ENCODE data around the gene TSTD2.
"Not testable (repeated sequence)": the region's sequence is repeated elsewhere in the genome, so short reads cannot be mapped to it uniquely, and the experiment has no call there.

The TSTD2 gene

DNA sequence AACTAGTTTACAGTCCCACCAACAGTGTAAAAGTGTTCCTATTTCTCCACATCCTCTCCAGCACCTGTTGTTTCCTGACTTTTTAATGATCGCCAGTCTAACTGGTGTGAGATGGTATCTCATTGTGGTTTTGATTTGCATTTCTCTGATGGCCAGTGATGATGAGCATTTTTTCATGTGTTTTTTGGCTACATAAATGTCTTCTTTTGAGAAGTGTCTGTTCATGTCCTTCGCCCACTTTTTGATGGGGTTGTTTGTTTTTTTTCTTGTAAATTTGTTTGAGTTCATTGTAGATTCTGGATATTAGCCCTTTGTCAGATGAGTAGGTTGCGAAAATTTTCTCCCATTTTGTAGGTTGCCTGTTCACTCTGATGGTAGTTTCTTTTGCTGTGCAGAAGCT is 51.6 kb downstream of the TSTD2 start:
- DNase-seq: not testable (repeated sequence)

GRCh38 chr9:97579914-97580313 is 53.3 kb downstream of the TSTD2 start:
- DNase-seq: no peak

DNA sequence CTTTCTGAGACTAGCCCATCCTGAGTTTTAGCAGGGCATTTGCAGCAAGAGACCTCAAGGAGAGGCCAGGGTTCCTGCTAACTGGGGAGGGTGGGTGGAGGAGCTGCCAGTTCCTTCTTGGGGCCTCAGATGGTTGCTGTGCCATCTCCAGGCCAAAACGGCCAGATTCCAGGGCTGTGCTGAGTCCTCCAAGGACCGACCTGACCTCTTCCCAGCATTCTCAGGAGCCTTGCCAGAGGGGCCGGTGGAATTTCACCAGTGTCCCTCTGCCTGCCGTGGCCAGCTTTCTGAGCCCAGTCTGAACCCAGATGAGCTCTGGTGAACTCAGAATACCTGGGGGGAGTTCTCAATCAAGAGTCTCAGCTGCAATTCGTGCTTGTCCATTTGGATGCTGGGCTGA is 54.3 kb downstream of the TSTD2 start:
- no peak for DNase-seq

- DNase-seq: no peak
Observed at GRCh38 chr9:97577051-97577450, 56.1 kb downstream of the TSTD2 start.

DNA sequence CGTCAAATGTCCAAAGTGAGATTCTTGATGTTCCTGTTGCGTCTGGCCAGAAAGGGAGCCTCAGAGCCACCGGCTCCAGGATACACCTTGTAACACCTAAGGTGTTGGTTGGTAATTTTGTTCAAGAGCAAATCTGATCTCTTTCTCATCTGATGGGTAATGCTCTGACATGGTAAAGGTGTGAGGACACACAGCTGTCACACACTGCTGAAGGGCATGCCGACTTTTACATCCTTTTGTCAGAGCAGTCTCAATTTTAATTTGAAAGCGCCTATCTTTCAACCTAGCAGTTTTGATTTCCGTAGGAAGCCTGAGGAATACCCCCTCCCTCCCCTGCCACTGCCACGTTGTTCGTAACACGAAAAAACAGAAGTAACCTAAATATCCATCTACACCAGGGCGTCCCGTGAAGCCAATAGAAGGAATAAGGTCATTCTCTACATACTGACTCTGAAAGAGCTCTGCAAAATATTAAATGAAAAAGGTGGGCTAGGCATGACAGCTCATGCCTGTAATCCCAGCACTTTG is 57.4 kb downstream of the TSTD2 start:
- DNase-seq: no peak

GRCh38 chr9:97574921-97575672 is 58.1 kb downstream of the TSTD2 start:
- not testable (repeated sequence) for DNase-seq

DNA sequence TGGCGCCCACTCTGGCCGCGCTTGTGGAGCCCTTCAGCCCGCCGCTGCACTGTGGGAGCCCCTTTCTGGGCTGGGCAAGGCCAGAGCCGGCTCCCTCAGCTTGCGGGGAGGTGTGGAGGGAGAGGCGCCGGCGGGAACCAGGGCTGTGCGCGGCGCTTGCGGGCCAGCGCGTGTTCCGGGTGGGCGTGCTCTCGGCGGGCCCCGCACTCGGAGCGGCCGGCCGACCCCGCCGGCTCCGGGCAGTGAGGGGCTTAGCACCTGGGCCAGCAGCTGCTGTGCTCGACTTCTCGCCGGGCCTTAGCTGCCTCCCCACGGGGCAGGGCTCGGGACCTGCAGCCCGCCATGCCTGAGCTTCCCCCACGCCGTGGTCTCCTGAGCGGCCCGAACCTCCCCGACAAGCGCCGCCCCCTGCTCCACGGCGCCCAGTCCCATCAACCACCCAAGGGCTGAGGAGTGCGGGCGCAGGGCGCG is 59.0 kb downstream of the TSTD2 start:
- DNase-seq: not testable (repeated sequence)

- DNase-seq: no peak
Observed at GRCh38 chr9:97573482-97574073, 59.6 kb downstream of the TSTD2 start.

DNA sequence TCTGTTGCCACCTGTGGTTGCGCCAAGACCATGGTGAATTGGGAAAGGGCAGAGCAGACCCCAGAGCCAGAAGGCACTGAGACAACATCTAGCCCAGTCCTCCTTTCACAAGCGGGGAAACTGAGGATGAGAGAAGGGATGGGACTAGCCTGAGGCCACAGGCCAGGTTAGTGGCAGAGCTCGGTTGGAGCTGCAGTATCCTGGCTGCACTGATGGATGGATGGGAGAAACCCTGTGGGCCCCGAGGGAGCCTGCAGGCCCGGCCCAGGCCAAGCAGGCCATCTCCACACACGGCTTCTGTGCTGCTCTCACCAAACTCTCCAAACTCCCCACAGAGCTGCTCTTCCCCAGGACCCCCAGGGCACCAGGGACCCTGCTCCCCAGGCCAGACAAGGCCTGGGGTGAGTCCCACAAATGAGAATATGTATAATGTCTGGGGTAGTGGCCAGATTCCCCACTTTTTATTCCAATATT is 60.2 kb downstream of the TSTD2 start:
- no peak for DNase-seq

DNA sequence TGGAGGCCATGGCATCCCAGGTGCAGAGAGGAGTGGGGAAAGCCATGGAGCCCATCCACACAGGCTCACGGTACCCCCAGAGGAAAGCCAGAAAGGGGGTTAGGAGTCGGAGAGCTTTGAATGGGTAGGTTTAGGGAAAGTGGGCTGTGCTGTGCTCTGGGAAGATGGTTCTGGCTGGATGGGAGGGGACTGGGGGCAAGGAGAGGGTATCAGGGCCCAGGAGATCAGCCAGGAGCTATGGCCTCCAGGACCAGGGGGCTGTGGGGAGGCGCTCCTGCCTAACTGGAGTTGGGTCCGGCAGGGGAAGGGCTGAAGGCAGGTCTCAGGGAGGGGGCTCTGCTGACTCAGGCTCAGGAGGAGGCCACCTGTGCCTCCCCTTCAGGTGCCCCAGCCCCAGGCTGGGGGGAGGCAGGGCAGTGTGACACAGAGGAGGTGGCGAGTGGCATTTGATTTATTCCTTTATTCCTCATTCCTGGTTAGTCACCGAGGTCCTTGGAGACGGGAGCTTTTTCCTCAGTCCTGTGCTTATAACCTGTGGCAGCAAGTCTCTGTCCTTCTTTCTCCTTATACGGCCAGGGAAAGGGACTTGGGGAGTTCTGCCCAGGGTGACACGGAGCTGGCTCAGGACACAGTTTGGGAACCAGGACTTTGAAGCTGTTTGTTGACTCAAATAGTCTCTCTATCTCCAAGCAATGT is 60.8 kb downstream of the TSTD2 start:
- DNase-seq: no peak

- DNase-seq: no peak
Observed at GRCh38 chr9:97571664-97572063, 61.5 kb downstream of the TSTD2 start.

DNA sequence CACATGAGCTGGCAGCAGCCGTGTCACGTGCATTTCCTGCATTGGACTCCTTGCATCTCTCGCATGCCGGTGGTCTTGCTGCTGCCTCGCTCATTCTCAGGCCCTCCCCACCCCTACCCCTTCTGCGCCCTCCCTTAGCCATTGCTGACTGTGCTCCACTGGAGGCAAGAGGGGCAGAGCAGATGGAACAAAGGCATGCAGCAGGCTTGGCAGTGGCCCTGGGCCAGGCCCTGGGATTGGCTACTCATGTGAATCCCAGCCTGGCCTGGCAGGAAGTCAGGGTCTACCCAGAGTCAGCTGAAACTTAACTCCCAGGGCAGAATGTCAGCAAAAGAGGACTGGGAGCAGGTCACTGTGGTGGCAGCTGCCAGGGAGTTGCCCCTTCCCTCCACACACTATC is 62.3 kb downstream of the TSTD2 start:
- DNase-seq: no peak

DNA sequence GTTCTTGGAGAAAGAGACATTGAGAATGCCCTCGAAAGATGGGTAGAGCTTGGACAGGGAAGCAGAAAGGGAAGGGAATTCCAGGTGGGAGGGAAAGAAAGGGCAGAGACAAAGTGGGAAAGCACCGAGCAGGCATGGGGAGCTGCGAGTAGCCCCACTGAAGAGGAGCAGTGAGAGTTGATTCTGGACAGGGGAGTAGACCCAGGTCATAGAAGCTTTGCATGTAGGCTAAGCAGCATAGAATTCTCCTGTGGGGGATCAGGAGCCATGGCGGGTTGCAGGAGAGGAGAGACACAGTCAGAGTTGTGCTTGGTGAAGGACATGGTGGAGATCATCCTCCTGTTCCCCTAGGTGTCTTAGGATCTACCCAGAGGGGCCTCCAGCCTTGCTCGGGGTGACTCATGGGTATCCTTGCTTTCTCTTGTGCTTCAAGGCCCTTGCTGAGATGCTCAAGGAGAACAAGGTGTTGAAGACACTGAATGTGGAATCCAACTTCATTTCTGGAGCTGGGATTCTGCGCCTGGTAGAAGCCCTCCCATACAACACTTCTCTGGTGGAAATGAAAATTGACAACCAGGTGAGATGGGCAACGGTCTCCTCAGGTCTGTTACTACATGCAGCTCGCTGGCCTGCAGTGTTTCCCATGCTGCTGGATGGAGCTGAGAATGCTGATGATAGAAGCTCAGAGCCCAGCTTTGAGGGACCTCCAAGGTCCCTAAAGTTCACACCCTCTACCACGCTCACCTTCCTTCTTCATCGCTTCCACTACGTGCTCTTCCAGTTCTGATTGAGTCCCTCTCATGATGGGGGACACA is 64.5 kb downstream of the TSTD2 start:
- no peak for DNase-seq

- no peak for DNase-seq
Observed at GRCh38 chr9:97567894-97568202, 65.3 kb downstream of the TSTD2 start.

DNA sequence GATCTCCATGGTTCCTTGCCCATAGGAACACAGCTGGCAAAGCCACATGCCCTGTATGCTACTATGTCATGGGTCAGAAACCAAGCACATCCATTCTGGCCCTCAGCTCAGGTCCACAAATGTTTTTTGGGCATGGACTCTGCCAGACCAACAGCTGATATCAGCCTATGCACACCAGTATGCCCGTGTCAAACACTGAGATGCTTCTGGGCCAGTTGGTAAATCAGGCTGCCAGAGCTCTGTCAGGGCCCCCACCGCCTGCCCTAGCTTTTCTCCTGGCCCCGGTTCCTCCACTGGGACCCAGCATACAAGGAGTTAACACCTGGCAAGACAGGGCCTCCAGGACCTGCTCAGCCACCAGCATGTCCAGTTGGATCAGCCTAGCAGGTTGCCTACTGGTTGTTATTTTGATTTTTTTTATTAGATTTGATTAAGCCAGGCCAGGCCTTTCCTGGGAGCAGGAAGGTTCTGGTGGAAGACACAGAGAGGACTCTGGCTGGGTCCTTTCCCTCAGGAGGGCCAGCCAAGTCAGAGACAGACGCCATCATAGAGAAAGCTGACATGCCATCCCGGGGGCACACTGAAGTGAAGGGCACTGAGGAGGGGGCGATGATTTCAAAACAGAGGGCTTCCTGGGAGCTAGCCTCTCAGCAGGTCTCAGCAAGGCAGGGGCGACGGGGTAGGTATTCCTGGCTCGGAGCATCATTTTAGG is 65.8 kb downstream of the TSTD2 start:
- DNase-seq: no peak

DNA sequence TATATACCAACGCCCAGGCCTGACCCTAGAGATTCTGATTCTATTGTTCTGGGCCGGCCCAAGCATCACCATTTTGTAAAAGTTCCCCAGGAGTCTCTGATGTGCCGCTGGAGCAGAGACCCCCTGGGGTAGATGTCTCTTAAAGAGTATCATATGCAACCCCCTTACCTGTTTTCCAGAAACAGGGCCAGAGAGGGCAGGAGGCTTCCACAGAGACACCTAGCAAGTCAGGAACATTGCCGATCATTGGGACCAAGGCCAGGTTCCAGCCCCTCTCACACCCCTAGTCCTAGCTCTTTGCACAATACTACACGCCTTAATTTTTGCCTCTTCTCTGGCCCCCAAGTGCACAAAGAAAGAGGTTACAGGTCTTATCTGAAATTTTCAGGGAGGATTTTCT is 67.9 kb downstream of the TSTD2 start:
- DNase-seq: no peak

GRCh38 chr9:97564291-97565175 is 68.6 kb downstream of the TSTD2 start:
- no peak for DNase-seq

DNA sequence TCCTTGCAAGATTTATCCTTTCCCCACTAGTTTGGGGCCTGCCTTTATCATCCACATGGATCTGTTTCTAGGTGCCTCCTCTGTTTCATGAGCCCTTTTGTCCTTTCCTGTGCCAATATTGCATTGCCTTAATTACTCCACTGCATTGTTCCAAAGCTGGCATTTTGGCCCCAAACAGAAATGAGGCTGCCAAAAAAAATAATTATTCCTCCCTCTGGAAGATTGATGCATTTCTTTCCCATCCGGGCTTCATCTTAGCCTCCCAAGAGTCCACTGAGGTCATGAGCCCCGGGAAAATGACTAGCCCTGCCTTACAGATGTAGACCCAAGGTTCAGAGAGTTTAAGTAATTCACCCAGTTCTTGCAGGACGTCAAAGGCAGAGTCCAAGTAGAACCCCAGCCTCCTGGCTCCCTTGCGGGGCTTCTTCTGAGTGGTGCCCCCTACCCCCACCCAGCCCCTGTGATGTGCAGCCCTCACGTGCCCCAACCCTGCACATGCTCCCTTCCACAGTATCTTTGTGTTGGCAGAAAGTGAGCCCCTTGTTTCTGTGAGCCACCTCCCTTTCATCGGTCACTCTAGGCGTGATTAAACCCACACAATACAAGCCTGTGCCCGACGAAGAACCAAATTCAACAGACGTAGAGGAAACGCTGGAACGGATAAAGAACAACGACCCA is 69.6 kb downstream of the TSTD2 start:
- no peak for DNase-seq

DNA sequence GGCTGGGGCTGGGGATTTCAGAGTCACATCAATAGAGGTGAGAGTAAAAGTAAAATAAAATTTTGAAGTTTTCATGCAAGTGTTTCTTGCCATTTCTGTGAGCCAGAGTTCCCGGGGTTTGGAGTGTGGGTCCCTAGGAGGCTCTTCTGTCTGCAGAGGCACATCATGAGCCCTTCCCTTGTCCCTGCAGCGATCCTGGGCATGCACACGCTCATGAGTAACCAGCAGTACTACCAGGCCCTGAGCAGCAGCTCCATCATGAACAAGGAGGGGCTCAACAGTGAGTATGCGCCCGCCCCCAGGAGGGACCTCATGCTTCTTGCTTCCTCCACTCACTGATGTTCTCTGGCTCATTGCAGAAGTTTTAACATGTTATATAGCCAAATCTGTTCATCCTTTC is 70.6 kb downstream of the TSTD2 start:
- no peak for DNase-seq

GRCh38 chr9:97561501-97561900 is 71.7 kb downstream of the TSTD2 start:
- no peak for DNase-seq

GRCh38 chr9:97560851-97561250 is 72.3 kb downstream of the TSTD2 start:
- DNase-seq: no peak

All from NCI-H1417 (cell line).